HG02870 (cell line): Measurements from ENCODE around the gene SNX13.

Experiments used
- ATAC-seq: cut with Tn5 transposase; IDR thresholded peaks from one replicate; pipeline ENCODE4 v1.9.1; 2021; ENCODE audit warnings: mild to moderate bottlenecking, moderate library complexity; ENCODE audit not compliant: unreplicated experiment

SNX13 gene

DNA sequence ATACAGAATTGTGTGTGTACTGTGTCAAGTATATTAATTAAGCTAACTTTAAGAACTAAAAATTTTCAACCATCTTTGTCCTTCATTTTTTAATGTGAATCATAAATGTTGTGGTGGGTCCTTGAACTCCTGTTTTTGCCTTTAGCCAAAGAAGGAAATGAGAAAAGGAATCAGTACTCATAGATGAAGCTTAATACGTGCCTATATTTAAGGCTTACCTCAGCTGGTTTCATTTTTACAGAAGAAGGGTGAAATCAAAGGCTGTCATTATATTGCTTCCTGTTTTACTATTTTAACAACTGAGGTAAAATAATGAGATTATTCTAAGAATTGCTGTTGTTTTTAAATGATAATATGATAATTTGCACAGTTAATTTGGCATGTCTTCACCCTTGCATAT, 6.3 kb upstream of the SNX13 start:
- ATAC-seq, result peak; percentile 88

DNA sequence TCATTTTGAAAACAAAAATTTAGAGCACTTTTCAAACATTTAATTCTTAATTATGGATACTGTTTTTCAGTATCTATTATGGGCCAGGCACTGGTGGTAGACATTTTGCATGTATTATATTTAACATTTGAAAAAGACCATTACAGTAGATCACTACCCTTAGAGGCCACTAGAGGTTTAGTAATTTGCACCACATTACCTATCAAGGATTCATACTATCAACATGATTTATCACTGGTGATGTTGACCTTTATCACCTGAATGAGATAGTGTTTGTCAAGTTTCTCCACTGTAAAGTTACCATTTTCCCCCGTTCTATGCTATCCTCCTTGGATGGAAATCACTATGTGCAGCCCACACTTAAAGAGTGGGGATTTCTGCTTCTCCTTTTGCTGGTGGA, 4.4 kb upstream of the SNX13 start:
- ATAC-seq, result no peak

DNA sequence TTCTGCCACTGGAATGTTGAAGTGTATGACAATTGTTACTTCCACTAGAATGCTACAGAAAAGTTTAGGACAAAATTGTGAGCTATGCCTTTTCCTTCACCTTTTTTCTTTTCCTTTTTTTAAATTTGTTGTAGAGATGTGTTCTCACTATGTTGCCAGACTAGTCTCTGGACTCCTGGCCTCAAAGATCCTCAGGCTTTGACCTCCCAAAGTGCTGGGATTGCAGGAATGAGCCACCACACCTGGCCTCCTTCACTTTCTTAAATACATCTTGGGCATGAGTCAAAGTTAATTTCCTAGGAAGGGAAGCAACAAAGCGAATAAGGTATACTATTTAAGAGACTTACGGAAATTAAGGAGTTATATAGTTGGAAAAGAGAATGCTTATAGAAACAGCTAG, 2.7 kb upstream of the SNX13 start:
- ATAC-seq, result no peak

DNA sequence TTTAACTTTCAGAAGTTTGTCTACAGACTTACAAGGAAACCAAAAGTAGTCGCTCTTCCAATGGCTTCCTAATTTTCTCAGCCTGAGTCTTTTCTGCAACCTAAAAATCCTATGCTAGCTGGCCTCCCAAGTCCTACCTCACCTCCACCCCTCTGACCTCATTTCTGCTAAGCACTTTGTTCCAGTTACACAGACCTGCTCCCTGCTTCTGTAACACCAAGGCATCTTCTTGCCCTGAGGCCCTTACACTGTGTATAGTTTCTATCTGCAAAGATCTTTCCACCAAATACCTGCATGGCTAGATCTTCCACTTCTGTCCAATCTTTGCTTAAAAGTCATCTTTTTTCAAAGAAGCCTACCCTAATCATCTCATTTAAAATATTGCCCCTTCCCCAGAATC, 1.9 kb upstream of the SNX13 start:
- ATAC-seq, result no peak

DNA sequence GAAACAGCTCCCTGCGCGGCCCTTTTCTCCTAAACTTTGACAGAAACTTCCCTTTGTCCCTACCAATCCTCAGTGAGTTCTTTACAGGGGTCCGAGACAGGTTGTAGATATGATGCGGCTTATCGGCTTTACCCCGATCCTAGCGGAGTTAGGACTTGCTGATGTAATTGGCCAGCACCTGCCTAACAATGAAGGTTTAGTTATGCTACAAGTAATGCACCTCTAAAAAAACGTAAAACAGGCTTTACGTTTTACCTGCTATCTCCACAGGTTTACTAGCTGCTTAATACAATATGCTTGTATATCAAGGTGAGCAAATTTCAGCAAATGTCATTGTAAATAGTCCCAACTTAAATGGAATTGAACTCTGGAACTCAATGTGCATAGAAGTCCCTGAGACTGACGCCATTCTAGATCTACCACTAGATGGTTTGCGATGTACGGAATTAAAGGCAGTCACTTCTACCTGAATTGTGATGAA, 697 bp upstream of the SNX13 start:
- ATAC-seq, result no peak

DNA sequence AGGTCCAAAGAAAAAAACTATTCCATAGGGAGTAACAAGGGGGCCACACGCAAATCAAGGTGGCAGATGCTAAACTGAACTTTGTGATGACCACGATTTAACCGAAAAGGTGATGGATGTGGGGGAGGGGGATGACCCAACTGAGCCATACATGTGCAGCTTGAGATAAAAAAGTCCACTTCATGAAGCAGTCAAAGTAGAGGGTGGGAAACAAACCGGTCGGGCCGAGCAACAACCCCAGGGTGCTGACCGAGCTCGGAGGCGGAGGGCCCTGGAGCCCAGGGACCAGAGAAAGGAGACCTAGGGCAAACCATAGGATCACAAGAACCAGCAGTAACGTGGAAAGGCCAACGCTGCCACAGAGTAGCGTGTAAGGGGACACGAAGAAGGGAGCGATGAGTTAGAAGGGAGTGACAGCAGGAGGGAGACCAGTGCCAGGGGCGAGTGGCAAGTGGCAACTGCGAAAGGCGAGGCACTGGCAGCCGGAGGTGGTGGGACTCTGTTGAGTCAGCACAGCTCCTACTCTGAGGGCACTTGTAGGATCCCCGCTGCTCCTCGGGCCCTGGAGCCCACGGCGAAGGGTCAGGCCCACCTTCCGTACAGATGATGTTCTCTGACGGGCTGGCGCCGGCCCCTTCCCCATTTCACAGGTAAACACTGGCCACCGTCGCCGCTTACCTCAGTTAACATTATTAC, 540 bp downstream of the SNX13 start:
- peak; percentile 31 for ATAC-seq

DNA sequence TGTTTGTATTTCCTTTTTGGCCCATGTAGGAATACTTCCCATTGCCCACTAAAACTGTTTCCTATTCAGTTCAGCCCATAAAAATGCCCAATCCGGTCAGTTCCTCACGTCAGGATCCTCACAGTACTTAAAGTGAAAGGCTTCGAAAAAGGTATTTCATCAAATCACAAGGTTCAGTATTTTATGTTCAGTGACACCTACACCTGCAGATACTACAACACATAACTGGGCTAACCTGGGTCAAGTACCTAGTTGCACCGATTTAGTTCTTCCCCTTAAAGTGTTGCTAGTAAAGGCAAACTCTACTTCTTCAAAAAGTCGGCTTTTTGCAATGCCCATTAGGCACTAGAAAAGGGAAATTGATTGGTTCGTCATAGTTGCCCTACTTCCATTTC, 1.1 kb downstream of the SNX13 start:
- no peak for ATAC-seq

DNA sequence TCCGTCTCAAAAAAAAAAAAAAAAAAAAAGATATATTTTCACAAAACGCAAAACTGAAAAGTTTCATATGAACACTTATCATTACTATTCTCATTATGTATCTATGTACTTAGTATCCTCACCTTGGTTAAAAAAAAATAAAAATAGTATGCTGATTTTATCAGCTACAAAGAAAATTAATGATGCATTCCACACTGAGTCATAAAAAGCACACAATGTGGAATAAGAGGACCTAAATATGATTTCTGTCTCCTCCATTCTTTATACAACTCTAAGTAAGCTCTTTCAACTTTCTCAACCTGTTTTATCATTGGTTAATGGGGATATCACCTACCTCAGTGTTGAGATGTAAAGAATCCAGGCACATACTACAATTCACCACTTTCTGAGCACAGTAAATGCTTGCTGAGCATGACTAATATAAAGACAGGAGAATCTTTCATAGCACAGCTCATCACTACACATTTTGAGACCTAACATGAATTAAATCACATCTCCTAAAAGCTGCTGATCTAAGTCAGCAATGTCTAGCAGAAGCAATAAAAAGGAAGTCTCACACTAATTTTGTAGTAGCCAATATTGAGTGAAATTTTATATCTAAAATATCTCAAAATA, 2.7 kb downstream of the SNX13 start:
- no peak for ATAC-seq

DNA sequence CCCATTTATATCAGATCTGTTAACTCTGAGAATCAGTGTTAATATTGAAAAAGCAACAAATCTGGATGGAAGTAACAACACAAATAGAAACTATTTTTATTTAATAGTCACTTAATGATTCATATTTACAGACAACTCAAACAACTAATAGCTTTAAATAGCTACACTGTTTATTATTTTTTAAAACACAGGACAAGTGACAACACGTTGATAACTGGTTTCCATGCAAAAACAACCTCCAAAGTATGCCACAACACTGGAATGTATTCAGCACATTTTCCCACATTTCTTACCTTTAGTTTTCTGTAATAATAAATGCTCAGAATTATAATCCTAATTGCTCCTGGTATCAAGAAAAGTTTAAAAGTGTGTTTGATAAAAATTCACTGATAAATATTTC, 4.0 kb downstream of the SNX13 start:
- no peak for ATAC-seq

DNA sequence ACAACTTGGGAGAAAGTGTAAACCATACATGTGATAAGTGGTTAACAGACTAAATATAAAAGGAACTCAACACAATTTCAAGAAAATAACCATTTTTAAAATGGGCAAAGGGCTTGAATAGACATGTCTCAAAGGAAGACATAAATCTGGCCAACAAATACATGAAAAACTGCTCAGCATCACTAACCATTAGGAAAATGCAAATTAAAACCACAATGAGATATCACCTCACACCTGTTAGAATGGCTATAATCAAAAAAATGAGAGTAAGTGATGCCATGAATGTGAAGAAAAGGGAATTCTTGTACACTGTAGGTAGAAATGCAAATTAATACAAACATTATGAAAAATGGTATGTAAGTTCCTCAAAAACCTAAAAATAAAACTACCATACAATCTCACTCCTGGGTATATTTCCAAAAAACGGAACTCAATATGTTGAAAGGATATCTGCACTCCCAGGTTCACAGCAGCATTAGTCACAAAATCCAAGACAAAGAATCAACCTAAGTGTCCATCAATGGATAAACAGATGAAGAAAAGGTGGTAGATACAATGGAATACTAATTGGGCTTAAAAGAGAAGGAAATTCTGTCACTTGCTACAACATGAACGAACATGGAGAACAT, 5.6 kb downstream of the SNX13 start:
- ATAC-seq, result no peak

DNA sequence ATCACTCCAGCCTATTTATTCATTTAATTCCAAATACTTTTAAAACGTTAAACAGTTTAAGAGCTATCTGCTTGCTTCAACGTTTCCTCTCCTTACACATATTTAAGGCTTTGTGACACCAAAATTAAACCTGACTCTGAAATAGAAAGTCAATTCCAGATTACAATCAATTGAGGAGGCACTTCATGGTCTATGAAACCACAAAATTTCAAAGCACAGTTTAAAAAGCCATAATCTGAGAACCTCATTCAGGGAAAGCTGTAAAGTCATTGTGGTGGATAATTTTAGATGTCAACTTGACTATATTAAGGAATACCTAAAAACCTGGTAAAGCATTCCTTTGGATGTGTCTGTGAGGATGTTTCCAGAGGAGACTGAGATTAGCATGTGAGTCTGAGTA, 6.2 kb downstream of the SNX13 start:
- ATAC-seq, result no peak

DNA sequence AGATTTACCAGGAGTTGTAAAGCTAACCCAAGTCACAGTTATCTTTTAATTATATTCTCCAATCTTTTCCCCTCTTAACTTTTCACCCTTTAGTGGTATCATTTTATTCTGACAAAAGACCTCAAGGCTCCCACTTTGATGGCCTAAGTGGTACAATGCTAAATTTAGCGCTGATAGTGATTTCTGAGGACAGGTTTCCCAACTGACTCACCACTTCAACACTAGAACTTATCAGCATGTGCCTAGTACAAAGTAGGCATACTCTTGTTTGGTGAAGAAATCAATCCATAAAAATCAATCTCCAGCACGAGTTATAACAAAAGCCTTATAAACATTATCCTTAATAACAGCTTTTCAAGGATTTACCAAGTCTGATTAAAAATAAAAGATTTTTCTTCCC, 7.5 kb downstream of the SNX13 start:
- no peak for ATAC-seq

DNA sequence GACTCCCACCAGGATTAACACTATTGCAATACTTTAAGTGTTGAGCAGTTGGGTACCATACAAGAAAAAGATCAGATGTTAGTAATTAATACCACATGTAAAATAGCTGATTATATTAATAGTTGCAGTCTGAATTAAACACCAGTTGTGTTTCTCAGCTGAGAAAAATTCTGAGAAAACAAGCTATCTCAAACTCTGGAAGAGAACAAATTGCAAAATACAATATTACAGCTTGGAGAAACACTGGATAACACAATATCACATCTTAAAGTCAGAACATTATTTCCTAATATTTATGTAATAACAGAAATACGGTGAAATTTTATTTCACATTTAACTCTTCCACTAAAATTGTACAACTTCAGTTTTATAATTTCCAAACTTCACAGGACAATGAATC, 9.2 kb downstream of the SNX13 start:
- no peak for ATAC-seq

DNA sequence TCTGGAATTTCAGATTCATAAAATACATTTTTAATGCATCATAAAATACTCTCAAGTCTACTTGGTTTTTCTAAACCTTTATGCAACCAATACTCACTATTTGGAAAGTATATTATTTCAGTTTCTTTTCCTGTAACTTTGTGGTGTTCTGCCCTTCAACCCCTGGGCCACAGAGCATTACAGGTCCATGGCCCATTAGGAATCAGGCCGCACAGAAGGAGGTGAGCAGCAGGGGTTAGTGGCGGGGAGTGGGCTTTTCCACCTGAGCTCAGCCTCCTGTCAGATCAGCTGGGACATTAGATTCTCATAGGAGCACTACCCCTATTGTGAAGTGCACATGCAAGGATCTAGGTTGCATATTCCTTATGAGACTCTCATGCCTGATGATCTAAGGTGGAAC, 9.7 kb downstream of the SNX13 start:
- no peak for ATAC-seq

DNA sequence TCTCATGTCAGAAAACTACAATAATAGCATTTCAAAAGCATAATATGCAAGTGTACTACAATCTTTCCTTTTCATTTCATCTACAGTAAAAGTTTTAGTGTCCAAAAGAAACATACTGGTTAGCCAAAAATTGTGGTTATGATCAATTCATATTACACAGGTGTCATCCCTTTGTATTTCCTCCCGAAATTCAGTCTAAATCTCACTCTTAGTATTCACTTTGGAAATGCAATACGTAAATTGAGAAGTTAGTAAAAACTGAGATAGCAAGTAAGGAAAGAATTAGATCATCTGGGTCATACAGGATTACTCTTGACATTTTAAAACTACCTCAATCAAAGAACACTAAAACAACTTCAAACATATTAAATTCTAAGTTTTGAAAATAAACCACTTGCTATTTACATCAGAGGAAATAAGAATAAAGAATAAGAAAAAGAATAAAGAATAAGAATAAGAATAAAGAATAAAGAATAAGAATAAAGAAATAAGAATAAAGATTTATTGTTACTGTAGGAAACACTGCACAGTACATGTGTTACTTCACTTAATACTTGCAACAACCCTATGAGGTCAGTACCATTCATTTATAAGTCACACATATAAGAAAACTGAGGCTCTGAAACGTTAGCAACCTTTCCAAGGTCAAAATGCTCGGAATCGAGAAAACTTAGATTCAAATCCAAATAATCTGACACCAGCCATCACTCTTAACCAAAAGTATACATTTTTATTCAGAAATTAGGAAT, 10.5 kb downstream of the SNX13 start:
- ATAC-seq, result no peak

DNA sequence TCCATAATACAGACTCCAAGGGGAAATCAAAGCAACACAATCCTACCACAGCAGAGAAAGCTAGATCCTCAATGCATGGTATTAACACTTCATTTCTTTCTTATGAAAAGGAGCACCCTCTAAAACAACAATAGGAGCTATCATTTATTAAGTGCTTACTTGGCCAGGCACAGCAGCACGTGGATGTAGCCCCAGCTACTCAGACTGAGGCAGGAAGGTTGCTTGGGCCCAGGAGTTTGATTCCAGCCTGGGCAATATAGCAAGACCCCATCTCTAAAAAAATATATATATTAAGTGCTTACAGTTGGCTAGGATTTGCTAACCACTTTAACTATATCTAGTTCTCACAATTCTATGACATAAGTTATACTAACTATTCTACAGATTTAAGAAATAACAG, 12.2 kb downstream of the SNX13 start:
- no peak for ATAC-seq

DNA sequence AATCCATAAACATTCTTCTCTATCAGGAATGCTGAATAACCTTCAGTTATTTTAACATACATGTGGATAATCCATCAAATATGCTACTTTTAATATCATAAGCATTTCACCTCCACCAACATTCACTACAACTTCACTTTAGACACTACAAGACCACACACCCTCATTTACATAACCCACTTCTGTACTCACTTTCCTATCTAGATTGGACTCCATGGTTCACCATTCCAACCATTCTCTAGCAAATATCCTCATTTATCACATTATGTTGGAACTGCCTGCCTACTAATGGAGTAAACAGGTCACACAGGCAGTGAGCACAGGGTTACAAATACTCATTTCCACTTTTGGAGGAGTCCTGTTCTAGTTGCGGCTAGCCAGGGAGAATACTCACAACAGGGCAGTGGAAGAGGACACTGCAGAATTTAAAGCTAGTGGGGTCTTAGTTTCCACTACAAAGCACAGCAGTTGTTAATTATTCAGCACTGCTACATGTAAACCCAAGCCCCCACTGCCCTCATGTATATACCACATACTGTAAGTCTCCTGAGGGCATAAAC, 18.4 kb downstream of the SNX13 start:
- ATAC-seq, result no peak

DNA sequence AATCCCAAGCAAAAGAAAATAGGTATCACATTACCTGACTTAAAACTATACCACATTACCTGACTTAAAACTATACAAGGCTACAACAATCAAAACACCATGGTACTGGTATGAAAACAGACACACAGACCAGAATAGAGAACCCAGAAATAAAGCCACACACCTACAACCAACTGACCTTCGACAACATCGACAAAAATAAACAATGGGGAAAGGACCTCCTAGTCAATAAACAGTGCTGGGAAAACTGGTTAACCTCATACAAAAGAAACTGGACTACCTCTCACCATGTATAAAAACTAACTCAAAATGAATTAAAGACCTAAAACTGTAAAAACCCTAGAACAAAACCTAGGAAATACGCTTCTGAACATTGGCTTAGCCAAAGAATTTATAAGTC, 22.5 kb downstream of the SNX13 start:
- ATAC-seq, result no peak

DNA sequence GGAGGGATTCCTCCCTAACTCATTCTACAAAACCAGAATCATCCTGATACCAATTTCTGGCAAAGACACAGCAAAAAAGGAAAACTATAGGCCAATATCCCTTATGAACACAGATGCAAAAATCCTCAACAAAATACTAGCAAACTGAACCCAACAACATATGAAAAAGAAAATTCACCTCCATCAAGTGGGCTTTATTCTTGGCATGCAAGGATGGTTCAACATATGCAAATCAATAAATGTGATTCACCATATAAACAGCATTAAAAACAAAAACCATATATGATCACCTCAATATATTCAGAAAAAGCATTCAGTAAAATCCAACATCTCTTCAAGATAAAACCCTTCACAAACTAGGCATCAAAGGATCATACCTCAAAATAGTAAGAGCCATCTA, 23.5 kb downstream of the SNX13 start:
- no peak for ATAC-seq

DNA sequence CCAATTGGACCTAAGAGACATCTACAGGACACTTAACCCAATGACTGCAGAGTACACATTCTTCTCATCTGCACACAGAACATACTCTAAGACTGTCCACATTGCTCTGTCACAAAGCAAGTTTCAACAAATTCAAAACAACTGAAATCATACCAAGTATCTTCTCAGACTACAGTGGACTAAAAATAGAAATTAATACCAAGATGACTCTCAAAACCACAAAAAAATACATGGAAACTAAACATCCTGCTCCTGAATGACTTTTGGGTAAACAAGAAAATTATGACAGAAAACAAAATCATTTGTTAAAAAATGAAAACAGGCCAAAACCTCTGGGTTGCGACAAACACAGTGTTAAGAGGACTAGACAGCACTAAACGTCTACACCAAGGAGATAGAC, 24.5 kb downstream of the SNX13 start:
- no peak for ATAC-seq

DNA sequence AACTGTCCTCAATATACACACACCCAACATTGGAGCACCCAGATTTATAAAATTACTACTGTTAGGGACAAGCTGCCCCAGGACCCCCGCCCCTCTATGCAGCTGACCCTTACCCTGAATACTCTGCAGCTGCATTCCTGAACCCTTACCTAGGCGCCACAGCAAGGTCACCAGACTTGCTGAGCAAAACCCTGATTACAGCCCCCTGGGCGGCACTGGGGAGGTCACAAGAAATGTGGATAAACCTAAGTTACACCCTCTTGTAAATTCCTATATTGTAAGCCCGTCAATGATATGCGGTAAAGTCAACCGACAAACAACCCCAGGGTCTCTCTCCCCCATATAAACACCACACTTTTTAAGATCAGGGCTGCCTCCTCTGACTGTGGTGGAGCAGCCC, 25.1 kb downstream of the SNX13 start:
- ATAC-seq, result no peak
